22Rv1 (cell line): Measurements from ENCODE around the gene RAET1E.

Experiments
- CTCF ChIP-seq: fragments of 450-650 bp; IDR thresholded peaks from 2 replicates; pipeline ENCODE4 v1.5.1; 2017; ENCODE audit warnings: mild to moderate bottlenecking
- ZFX ChIP-seq: fragments of 450-650 bp; IDR thresholded peaks from 2 replicates; pipeline ENCODE4 v1.6.1; 2017; ENCODE audit warnings: antibody characterized with exemption, borderline replicate concordance

GRCh38 chr6:149929422-149929821 is 31.5 kb upstream of the RAET1E start:
- TF ChIP-seq CTCF (peak; percentile 27), ZFX (no peak)
